ENCODE results near the gene CRELD2. TPM values are rescaled to one million over a fixed set of nuclear protein-coding genes. Genes with fewer than 3 reads are reported as not detected.

Gene CRELD2
- total RNA-seq, 1 donor from 2014 or later = 24.9 TPM

DNA sequence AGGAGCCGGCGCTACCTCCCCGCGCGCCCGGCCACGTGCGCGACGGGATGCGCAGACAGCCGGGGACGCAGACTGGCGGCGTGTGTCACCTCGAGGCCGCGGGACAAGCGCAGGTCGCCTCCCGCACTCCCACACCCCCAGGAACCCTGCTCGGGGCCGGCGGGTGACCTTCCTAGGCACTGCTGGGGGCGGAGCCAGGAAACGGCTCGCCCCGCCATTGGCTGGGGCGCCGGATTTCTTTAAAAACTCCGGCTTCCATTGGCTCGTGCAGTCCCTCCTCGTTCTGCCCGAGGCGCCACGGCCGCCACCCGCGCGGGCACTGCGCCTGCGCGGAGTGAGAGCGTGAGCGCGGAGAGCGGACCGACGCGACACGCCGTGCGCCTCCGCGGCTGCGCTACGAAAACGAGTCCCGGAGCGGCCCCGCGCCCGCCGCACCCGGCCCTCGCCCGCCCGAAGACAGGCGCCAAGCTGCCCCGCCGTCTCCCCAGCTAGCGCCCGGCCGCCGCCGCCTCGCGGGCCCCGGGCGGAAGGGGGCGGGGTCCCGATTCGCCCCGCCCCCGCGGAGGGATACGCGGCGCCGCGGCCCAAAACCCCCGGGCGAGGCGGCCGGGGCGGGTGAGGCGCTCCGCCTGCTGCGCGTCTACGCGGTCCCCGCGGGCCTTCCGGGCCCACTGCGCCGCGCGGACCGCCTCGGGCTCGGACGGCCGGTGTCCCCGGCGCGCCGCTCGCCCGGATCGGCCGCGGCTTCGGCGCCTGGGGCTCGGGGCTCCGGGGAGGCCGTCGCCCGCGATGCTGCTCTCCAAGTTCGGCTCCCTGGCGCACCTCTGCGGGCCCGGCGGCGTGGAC is 41.9 kb downstream of the CRELD2 start, which contains the start of gene PIM3:
PIM3 (plus strand) TSS at position 614 of the 846 bp plus-strand sequence; CDS start at position 790, 176 bp downstream.
- H3K4me1 Mint-ChIP-seq (ENCODE audit: low read depth, unreplicated experiment) = peaks cover 6% of the 10 kb centered on the region
- peaks cover 8% of the 10 kb centered on the region for H3K27me3 Mint-ChIP-seq (ENCODE audit: unreplicated experiment)
- TF ChIP-seq, protein P1, sequence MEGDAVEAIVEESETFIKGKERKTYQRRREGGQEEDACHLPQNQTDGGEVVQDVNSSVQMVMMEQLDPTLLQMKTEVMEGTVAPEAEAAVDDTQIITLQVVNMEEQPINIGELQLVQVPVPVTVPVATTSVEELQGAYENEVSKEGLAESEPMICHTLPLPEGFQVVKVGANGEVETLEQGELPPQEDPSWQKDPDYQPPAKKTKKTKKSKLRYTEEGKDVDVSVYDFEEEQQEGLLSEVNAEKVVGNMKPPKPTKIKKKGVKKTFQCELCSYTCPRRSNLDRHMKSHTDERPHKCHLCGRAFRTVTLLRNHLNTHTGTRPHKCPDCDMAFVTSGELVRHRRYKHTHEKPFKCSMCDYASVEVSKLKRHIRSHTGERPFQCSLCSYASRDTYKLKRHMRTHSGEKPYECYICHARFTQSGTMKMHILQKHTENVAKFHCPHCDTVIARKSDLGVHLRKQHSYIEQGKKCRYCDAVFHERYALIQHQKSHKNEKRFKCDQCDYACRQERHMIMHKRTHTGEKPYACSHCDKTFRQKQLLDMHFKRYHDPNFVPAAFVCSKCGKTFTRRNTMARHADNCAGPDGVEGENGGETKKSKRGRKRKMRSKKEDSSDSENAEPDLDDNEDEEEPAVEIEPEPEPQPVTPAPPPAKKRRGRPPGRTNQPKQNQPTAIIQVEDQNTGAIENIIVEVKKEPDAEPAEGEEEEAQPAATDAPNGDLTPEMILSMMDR (IDR thresholded peaks at IDR 0.05; ENCODE audit: partially characterized antibody, unreplicated experiment) = no peak
- no peaks in the 10 kb centered on the region for H3K36me3 Mint-ChIP-seq (ENCODE audit: unreplicated experiment)
- H3K4me3 Mint-ChIP-seq (ENCODE audit: unreplicated experiment) = peak within 1 kb of the TSS; percentile 87
- H3K9me3 Mint-ChIP-seq (ENCODE audit: unreplicated experiment) = peaks cover 7% of the 10 kb centered on the region
- H3K27ac Mint-ChIP-seq (ENCODE audit: unreplicated experiment) = peak within 1 kb of the TSS; percentile 55
- DNase-seq = peak; percentile 90

DNA sequence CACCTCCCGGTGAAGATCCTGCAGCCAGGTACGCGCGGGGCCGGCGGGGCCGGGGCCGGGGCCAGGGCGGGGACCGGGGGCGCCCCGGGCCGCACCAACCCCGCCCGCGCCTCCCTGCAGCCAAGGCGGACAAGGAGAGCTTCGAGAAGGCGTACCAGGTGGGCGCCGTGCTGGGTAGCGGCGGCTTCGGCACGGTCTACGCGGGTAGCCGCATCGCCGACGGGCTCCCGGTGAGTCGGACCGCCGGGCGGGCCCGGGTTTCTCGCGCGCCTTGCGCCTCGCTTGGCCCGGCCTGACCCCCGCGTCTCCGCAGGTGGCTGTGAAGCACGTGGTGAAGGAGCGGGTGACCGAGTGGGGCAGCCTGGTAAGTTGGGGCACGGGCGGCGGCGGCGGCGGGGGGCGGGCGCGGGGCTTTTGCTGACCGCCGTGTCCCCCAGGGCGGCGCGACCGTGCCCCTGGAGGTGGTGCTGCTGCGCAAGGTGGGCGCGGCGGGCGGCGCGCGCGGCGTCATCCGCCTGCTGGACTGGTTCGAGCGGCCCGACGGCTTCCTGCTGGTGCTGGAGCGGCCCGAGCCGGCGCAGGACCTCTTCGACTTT is 42.7 kb downstream of the CRELD2 start:
- peak; percentile 45 for DNase-seq
- H3K27me3 Mint-ChIP-seq (ENCODE audit: unreplicated experiment) = peaks cover 8% of the 10 kb centered on the region
- peaks cover 6% of the 10 kb centered on the region for H3K4me1 Mint-ChIP-seq (ENCODE audit: low read depth, unreplicated experiment)
- H3K4me3 Mint-ChIP-seq (ENCODE audit: unreplicated experiment) = peak overlapping the region; percentile 87
- H3K36me3 Mint-ChIP-seq (ENCODE audit: unreplicated experiment) = no peaks in the 10 kb centered on the region
- H3K9me3 Mint-ChIP-seq (ENCODE audit: unreplicated experiment) = peaks cover 7% of the 10 kb centered on the region
- H3K27ac Mint-ChIP-seq (ENCODE audit: unreplicated experiment) = no peak overlapping the region
- TF ChIP-seq, protein P1 (IDR thresholded peaks at IDR 0.05; ENCODE audit: partially characterized antibody, unreplicated experiment) = no peak

DNA sequence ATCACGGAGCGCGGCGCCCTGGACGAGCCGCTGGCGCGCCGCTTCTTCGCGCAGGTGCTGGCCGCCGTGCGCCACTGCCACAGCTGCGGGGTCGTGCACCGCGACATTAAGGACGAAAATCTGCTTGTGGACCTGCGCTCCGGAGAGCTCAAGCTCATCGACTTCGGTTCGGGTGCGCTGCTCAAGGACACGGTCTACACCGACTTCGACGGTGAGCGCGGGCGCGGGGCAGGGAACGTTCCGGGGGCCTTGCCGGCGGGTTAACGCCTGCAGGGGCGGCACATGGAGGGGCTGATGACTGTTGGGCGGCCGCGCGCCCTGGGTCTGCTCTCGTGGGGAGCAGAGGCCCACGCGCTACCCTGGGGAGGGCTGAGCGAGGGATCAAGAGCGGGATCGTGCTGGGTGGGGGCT is 43.2 kb downstream of the CRELD2 start:
- TF ChIP-seq, protein P1 (IDR thresholded peaks at IDR 0.05; ENCODE audit: partially characterized antibody, unreplicated experiment) = no peak
- Mint-ChIP-seq H3K4me3 (ENCODE audit: unreplicated experiment) (peak overlapping the region; percentile 87), H3K4me1 (ENCODE audit: low read depth, unreplicated experiment) (peaks cover 6% of the 10 kb centered on the region), H3K27ac (ENCODE audit: unreplicated experiment) (no peak overlapping the region), H3K27me3 (ENCODE audit: unreplicated experiment) (peaks cover 8% of the 10 kb centered on the region), H3K9me3 (ENCODE audit: unreplicated experiment) (peaks cover 7% of the 10 kb centered on the region), H3K36me3 (ENCODE audit: unreplicated experiment) (no peaks in the 10 kb centered on the region)
- DNase-seq = peak; percentile 35

DNA sequence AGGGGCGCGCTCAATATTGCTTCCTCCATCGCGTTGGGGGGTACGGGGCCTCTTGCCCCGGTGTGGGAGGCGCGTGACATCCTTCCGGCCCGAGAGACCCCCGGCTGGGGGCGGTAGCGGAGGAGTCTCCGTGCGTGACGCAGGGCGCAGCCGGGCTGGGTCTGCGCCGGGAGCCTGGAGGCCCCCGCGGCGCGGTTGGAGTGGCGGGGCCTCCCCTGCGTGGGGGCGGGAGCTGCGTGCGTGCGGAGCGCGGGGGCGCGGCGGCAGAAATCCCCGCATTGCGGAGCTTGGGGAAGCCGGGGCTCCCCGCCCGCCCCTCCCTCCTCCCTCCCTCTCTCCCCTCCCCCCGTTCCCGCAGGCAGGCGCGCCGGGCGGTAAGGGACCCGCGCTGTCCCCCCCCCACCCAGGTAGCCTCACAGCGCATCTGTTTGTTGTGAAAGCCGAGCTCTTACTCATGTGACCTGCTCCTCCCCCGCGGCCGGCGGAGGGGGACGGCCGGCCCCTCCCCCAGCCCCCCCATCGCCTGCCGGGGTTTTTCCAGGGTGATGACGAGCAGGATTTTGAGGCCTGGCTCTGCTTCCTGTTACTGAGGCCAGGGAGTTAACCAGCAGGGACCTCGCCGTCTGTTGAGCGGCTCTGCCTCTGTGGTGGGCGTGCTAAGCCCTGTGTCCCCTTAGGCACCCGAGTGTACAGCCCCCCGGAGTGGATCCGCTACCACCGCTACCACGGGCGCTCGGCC is 43.7 kb downstream of the CRELD2 start:
- peak overlapping the region; percentile 28 for H3K27ac Mint-ChIP-seq (ENCODE audit: unreplicated experiment)
- H3K4me1 Mint-ChIP-seq (ENCODE audit: low read depth, unreplicated experiment) = peaks cover 6% of the 10 kb centered on the region
- peaks cover 7% of the 10 kb centered on the region for H3K9me3 Mint-ChIP-seq (ENCODE audit: unreplicated experiment)
- H3K36me3 Mint-ChIP-seq (ENCODE audit: unreplicated experiment) = no peaks in the 10 kb centered on the region
- DNase-seq = peak; percentile 80
- TF ChIP-seq, protein P1 (IDR thresholded peaks at IDR 0.05; ENCODE audit: partially characterized antibody, unreplicated experiment) = no peak
- H3K4me3 Mint-ChIP-seq (ENCODE audit: unreplicated experiment) = peak overlapping the region; percentile 87
- peaks cover 8% of the 10 kb centered on the region for H3K27me3 Mint-ChIP-seq (ENCODE audit: unreplicated experiment)
